ENCODE measurements around the gene NR0B2.
"Not testable (repeated sequence)": the region's sequence is repeated elsewhere in the genome, so short reads cannot be mapped to it uniquely, and the experiment has no call there.

NR0B2 gene

GRCh38 chr1:26913754-26914619, at the start of gene NR0B2:
NR0B2 (minus strand) TSS chr1:26913975; CDS start chr1:26913940, 35 bp downstream.
- in situ Hi-C loops (cut with MboI; ENCODE audit: low sequenced_read_pairs), result no loop called here

GRCh38 chr1:26961826-26962225, 48.1 kb upstream of the NR0B2 start:
- in situ Hi-C loops (cut with MboI; ENCODE audit: low sequenced_read_pairs), result no loop called here

- in situ Hi-C loops (cut with MboI; ENCODE audit: low sequenced_read_pairs), result no loop called here
Observed at GRCh38 chr1:26960625-26960966, 46.8 kb upstream of the NR0B2 start.

GRCh38 chr1:26959722-26960624, 46.2 kb upstream of the NR0B2 start, which contains the start of gene KDF1:
KDF1 (minus strand) TSS chr1:26960468; CDS start chr1:26952380, 8,088 bp downstream.
- in situ Hi-C loops (cut with MboI; ENCODE audit: low sequenced_read_pairs), result no loop called here

- in situ Hi-C loops (cut with MboI; ENCODE audit: low sequenced_read_pairs), result no loop called here
Observed at GRCh38 chr1:26959270-26959669, 45.5 kb upstream of the NR0B2 start.

- in situ Hi-C loops (cut with MboI; ENCODE audit: low sequenced_read_pairs), result no loop called here
Observed at GRCh38 chr1:26957306-26957705, 43.5 kb upstream of the NR0B2 start.

GRCh38 chr1:26956321-26956720, 42.5 kb upstream of the NR0B2 start:
- in situ Hi-C loops (cut with MboI; ENCODE audit: low sequenced_read_pairs), result no loop called here

GRCh38 chr1:26953374-26953773, 39.6 kb upstream of the NR0B2 start:
- in situ Hi-C loops (cut with MboI; ENCODE audit: low sequenced_read_pairs), result no loop called here

- in situ Hi-C loops (cut with MboI; ENCODE audit: low sequenced_read_pairs), result no loop called here
Observed at GRCh38 chr1:26951821-26952497, 38.2 kb upstream of the NR0B2 start.

GRCh38 chr1:26951216-26951615, 37.4 kb upstream of the NR0B2 start:
- in situ Hi-C loops (cut with MboI; ENCODE audit: low sequenced_read_pairs), result no loop called here

GRCh38 chr1:26950602-26951001, 36.8 kb upstream of the NR0B2 start:
- in situ Hi-C loops (cut with MboI; ENCODE audit: low sequenced_read_pairs), result no loop called here

GRCh38 chr1:26949926-26950319, 36.1 kb upstream of the NR0B2 start:
- in situ Hi-C loops (cut with MboI; ENCODE audit: low sequenced_read_pairs), result no loop called here

- in situ Hi-C loops (cut with MboI; ENCODE audit: low sequenced_read_pairs), result no loop called here
Observed at GRCh38 chr1:26949266-26949925, 35.6 kb upstream of the NR0B2 start.

- in situ Hi-C loops (cut with MboI; ENCODE audit: low sequenced_read_pairs), result not testable (repeated sequence)
Observed at GRCh38 chr1:26948725-26949057, 34.9 kb upstream of the NR0B2 start.

GRCh38 chr1:26946270-26946669, 32.5 kb upstream of the NR0B2 start:
- in situ Hi-C loops (cut with MboI; ENCODE audit: low sequenced_read_pairs), result no loop called here

- in situ Hi-C loops (cut with MboI; ENCODE audit: low sequenced_read_pairs), result no loop called here
Observed at GRCh38 chr1:26945728-26946127, 32.0 kb upstream of the NR0B2 start.

GRCh38 chr1:26945138-26945537, 31.4 kb upstream of the NR0B2 start:
- in situ Hi-C loops (cut with MboI; ENCODE audit: low sequenced_read_pairs), result no loop called here

GRCh38 chr1:26942656-26943055, 28.9 kb upstream of the NR0B2 start:
- in situ Hi-C loops (cut with MboI; ENCODE audit: low sequenced_read_pairs), result no loop called here

GRCh38 chr1:26941311-26941710, 27.5 kb upstream of the NR0B2 start:
- in situ Hi-C loops (cut with MboI; ENCODE audit: low sequenced_read_pairs), result no loop called here

GRCh38 chr1:26938659-26939025, 24.9 kb upstream of the NR0B2 start:
- in situ Hi-C loops (cut with MboI; ENCODE audit: low sequenced_read_pairs), result no loop called here

All from HL-60/S4 treated with retinoic acid at 250 ng/mL for 4 days and 3 days (cell line).